Activated B cell treated with CpG ODN at 0.5 μM for 24 hours (primary cell): Measurements from ENCODE around the gene MAP7D3. TPM values are rescaled to one million over a fixed set of nuclear protein-coding genes. Genes with fewer than 3 reads are reported as not detected.

Experiments
- ATAC-seq: fragments of 200-7000 bp; cut with Tn5 transposase; one replicate; pipeline ENCODE4 v1.10.0; 2021; ENCODE audit warnings: low read depth, mild to moderate bottlenecking, moderate library complexity
- CTCF ChIA-PET: fragments of 350-600 bp; sonication (Branson Sonifier 250); formaldehyde crosslinking; loops from one replicate; lab custom pipeline; 2021; ENCODE audit warnings: antibody characterized with exemption; lab: Charles Lee
- POLR2A ChIA-PET: fragments of 350-600 bp; sonication (Branson Sonifier 250); formaldehyde crosslinking; loops from one replicate; lab custom pipeline; 2021; ENCODE audit warnings: antibody characterized with exemption; lab: Charles Lee
- DNase-seq: peaks from one replicate; pipeline ENCODE4 v3.0.0; 2022
- H3K27ac Mint-ChIP-seq: one replicate; pipeline ENCODE4 v1.8.0; 2020; ENCODE audit warnings: mixed read lengths
- H3K27me3 Mint-ChIP-seq: one replicate; pipeline ENCODE4 v1.8.0; 2021; ENCODE audit warnings: mixed read lengths
- H3K36me3 Mint-ChIP-seq: one replicate; pipeline ENCODE4 v1.8.0; 2021; ENCODE audit warnings: low read depth, mixed read lengths
- H3K4me1 Mint-ChIP-seq: one replicate; pipeline ENCODE4 v1.8.0; 2021; ENCODE audit warnings: mixed read lengths
- H3K4me3 Mint-ChIP-seq: one replicate; pipeline ENCODE4 v1.8.0; 2020; ENCODE audit warnings: mild to moderate bottlenecking, mixed read lengths
- H3K9me3 Mint-ChIP-seq: one replicate; pipeline ENCODE4 v1.8.0; 2020; ENCODE audit warnings: mixed read lengths
- intact Hi-C: fragments of 100-400 bp; cut with micrococcal nuclease; formaldehyde crosslinking; loops from one replicate; pipeline ENCODE4 v1.15.1; 2024
- total RNA-seq: library from RNA; stranded (reverse); gene quantifications from 2 replicates; pipeline ENCODE4 v1.2.3, GENCODE V29; 2022
- TF ChIP-seq, protein P1 (sequence below): fragments of 200-600 bp; IDR thresholded peaks from one replicate; pipeline ENCODE4 v1.8.0; 2022; ENCODE audit warnings: antibody characterized with exemption, mild to moderate bottlenecking

The MAP7D3 gene
- total RNA-seq, 1 donor from 2014 or later, result 12.2 TPM

DNA sequence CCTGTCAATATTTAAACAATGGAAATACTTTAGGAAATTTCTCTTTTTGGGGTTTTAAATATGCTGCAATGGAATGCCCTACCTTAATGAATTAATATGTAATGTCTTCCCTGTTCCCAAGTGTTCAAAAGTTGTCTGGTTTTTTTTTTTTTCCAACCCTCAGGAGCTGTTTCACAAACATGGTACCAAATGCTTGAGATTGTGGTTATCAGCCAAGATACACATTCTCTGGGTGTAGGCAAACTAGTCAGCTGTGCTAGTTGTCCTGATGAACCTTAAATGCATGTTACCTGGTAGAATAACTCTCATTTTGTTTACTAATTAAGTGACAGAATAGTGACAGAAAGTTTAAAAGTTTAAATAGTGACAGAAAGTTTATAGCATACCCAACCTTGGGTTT, 53.2 kb downstream of the MAP7D3 start:
- ChIA-PET CTCF (interaction anchor here (3.4 kb wide), 1 partner anchor 170 kb away, joined by 9 read pairs; no protein-coding TSS in a partner anchor), POLR2A (interaction anchor here (0.6 kb wide), 1 partner anchor 202 kb away, joined by 3 read pairs; no protein-coding TSS in a partner anchor)
- Mint-ChIP-seq H3K4me1 (peaks cover 21% of the 10 kb centered on the region), H3K27me3 (no peaks in the 10 kb centered on the region), H3K27ac (no peak overlapping the region), H3K9me3 (no peaks in the 10 kb centered on the region), H3K4me3 (no peak overlapping the region), H3K36me3 (no peaks in the 10 kb centered on the region)
- ATAC-seq (no peak), DNase-seq (no peak)
- intact Hi-C loops, result no loop called here
- TF ChIP-seq, protein P1, sequence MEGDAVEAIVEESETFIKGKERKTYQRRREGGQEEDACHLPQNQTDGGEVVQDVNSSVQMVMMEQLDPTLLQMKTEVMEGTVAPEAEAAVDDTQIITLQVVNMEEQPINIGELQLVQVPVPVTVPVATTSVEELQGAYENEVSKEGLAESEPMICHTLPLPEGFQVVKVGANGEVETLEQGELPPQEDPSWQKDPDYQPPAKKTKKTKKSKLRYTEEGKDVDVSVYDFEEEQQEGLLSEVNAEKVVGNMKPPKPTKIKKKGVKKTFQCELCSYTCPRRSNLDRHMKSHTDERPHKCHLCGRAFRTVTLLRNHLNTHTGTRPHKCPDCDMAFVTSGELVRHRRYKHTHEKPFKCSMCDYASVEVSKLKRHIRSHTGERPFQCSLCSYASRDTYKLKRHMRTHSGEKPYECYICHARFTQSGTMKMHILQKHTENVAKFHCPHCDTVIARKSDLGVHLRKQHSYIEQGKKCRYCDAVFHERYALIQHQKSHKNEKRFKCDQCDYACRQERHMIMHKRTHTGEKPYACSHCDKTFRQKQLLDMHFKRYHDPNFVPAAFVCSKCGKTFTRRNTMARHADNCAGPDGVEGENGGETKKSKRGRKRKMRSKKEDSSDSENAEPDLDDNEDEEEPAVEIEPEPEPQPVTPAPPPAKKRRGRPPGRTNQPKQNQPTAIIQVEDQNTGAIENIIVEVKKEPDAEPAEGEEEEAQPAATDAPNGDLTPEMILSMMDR, result no peak

GRCh38 chrX:136196691-136197155, 54.5 kb downstream of the MAP7D3 start:
- ChIA-PET POLR2A (no interaction called here), CTCF (interaction anchor here (3.4 kb wide), 1 partner anchor 168 kb away, joined by 9 read pairs; no protein-coding TSS in a partner anchor)
- no peaks in the 10 kb centered on the region for H3K36me3 Mint-ChIP-seq
- H3K27ac Mint-ChIP-seq, result no peak overlapping the region
- H3K27me3 Mint-ChIP-seq, result no peaks in the 10 kb centered on the region
- peaks cover 32% of the 10 kb centered on the region for H3K4me1 Mint-ChIP-seq
- ATAC-seq (no peak), DNase-seq (no peak)
- H3K9me3 Mint-ChIP-seq, result no peaks in the 10 kb centered on the region
- intact Hi-C loops, result no loop called here
- H3K4me3 Mint-ChIP-seq, result no peak overlapping the region
- TF ChIP-seq, protein P1, result no peak

GRCh38 chrX:136195247-136195646, 56.0 kb downstream of the MAP7D3 start:
- TF ChIP-seq, protein P1, result no peak
- intact Hi-C loops, result no loop called here
- DNase-seq (no peak), ATAC-seq (no peak)
- peaks cover 32% of the 10 kb centered on the region for H3K4me1 Mint-ChIP-seq
- no peak overlapping the region for H3K4me3 Mint-ChIP-seq
- ChIA-PET CTCF (no interaction called here), POLR2A (no interaction called here)
- no peaks in the 10 kb centered on the region for H3K9me3 Mint-ChIP-seq
- no peak overlapping the region for H3K27ac Mint-ChIP-seq
- H3K36me3 Mint-ChIP-seq, result no peaks in the 10 kb centered on the region
- H3K27me3 Mint-ChIP-seq, result no peaks in the 10 kb centered on the region

GRCh38 chrX:136194536-136194935, 56.7 kb downstream of the MAP7D3 start:
- TF ChIP-seq, protein P1, result no peak
- DNase-seq (no peak), ATAC-seq (no peak)
- POLR2A ChIA-PET, result no interaction called here
- Mint-ChIP-seq H3K4me3 (no peak overlapping the region), H3K27ac (no peak overlapping the region), H3K27me3 (no peaks in the 10 kb centered on the region), H3K4me1 (peaks cover 32% of the 10 kb centered on the region), H3K9me3 (no peaks in the 10 kb centered on the region), H3K36me3 (no peaks in the 10 kb centered on the region)
- intact Hi-C loops, result no loop called here
- CTCF ChIA-PET, result no interaction called here

- CTCF ChIA-PET, result no interaction called here
- H3K36me3 Mint-ChIP-seq, result no peaks in the 10 kb centered on the region
- no peaks in the 10 kb centered on the region for H3K27me3 Mint-ChIP-seq
- H3K4me3 Mint-ChIP-seq, result peak overlapping the region; percentile 64
- TF ChIP-seq, protein P1, result no peak
- peaks cover 32% of the 10 kb centered on the region for H3K4me1 Mint-ChIP-seq
- DNase-seq (no peak), ATAC-seq (no peak)
- intact Hi-C loops, result no loop called here
- POLR2A ChIA-PET, result interaction anchor here (0.7 kb wide), 1 partner anchor 35 kb away, joined by 11 read pairs; no protein-coding TSS in a partner anchor
- H3K27ac Mint-ChIP-seq, result no peak overlapping the region
- H3K9me3 Mint-ChIP-seq, result no peaks in the 10 kb centered on the region
Observed at GRCh38 chrX:136193771-136194170, 57.4 kb downstream of the MAP7D3 start.
